K562 (cell line): ENCODE results near the gene GPR108. TPM values are rescaled to one million over a fixed set of nuclear protein-coding genes. Genes with fewer than 3 reads are reported as not detected.

Source experiments
- CHD2 ChIP-seq: IDR thresholded peaks from 2 replicates; pipeline ENCODE4 v1.6.1; 2011; ENCODE audit warnings: low read depth, low read length
- E2F5 ChIP-seq: sonication (generic); formaldehyde crosslinking; IDR thresholded peaks from 2 replicates; pipeline ENCODE4 v1.8.0; 2022; ENCODE audit warnings: mild to moderate bottlenecking, missing genetic modification reagents
- FOXA1 ChIP-seq: fragments of 450-650 bp; IDR thresholded peaks from 2 replicates; pipeline ENCODE4 v1.6.1; 2016; ENCODE audit warnings: mild to moderate bottlenecking, borderline replicate concordance
- FUS ChIP-seq: fragments of 200-400 bp; formaldehyde crosslinking; optimal IDR thresholded peaks from 2 replicates; pipeline ENCODE3; 2017; ENCODE audit warnings: low read depth, low read length
- HOMEZ ChIP-seq: fragments of 250-450 bp; sonication (Bioruptor Pico); IDR thresholded peaks from 2 replicates; pipeline ENCODE4 v1.4.0; 2020; ENCODE audit warnings: mild to moderate bottlenecking, moderate library complexity
- KAT8 ChIP-seq: fragments of 450-650 bp; IDR thresholded peaks from 2 replicates; pipeline ENCODE4 v1.6.1; 2016; ENCODE audit warnings: low read depth, mild to moderate bottlenecking
- LEF1 ChIP-seq: fragments of 450-650 bp; IDR thresholded peaks from 2 replicates; pipeline ENCODE4 v1.6.1; 2016; ENCODE audit warnings: mild to moderate bottlenecking
- MED1 ChIP-seq: sonication (generic); formaldehyde crosslinking; IDR thresholded peaks from 2 replicates; pipeline ENCODE4 v1.8.1; 2023; ENCODE audit warnings: missing genetic modification reagents, borderline replicate concordance
- NR3C1 ChIP-seq: sonication (generic); formaldehyde crosslinking; IDR thresholded peaks from 2 replicates; pipeline ENCODE4 v1.8.1; 2022; ENCODE audit warnings: missing genetic modification reagents
- RCOR1 ChIP-seq, 2 experiments: IDR thresholded peaks; 2 replicates each; pipeline ENCODE4 v1.6.1; 2012; ENCODE audit warnings: low read depth in 2 of 2, low read length in 2 of 2, borderline replicate concordance in 1 of 2, improper control_type of control experiment in 1 of 2
- SMARCA5 ChIP-seq: fragments of 450-650 bp; IDR thresholded peaks from 2 replicates; pipeline ENCODE4 v1.6.1; 2016
- STAT5B ChIP-seq: fragments of 250-450 bp; sonication (Bioruptor Pico); IDR thresholded peaks from 2 replicates; pipeline ENCODE4 v1.8.0; 2021; ENCODE audit warnings: mild to moderate bottlenecking, inconsistent platforms
- STAT6 ChIP-seq: sonication (generic); formaldehyde crosslinking; IDR thresholded peaks from 2 replicates; pipeline ENCODE4 v1.8.1; 2023; ENCODE audit warnings: mild to moderate bottlenecking, missing genetic modification reagents
- XRCC5 ChIP-seq: fragments of 200-400 bp; formaldehyde crosslinking; IDR thresholded peaks from 2 replicates; pipeline ENCODE4 v1.6.1; 2017; ENCODE audit warnings: low read depth, mild to moderate bottlenecking, low read length
- YBX1 ChIP-seq: fragments of 450-650 bp; IDR thresholded peaks from 2 replicates; pipeline ENCODE4 v1.7.1; 2016; ENCODE audit warnings: mild to moderate bottlenecking
- ZEB2 ChIP-seq: fragments of 450-650 bp; IDR thresholded peaks from 2 replicates; pipeline ENCODE4 v1.6.1; 2016
- ZFP1 ChIP-seq: fragments of 450-650 bp; formaldehyde crosslinking; IDR thresholded peaks from 2 replicates; pipeline ENCODE4 v1.4.0; 2020; ENCODE audit warnings: mild to moderate bottlenecking, mixed read lengths
- ZNF384 ChIP-seq: IDR thresholded peaks from 2 replicates; pipeline ENCODE4 v1.6.1; 2012; ENCODE audit warnings: low read depth, low read length, improper control_type of control experiment
- ZNF551 ChIP-seq: fragments of 250-450 bp; sonication (Bioruptor Pico); IDR thresholded peaks from 2 replicates; pipeline ENCODE4 v1.5.0; 2021; ENCODE audit warnings: mild to moderate bottlenecking, moderate library complexity
- polyA plus RNA-seq, 8 experiments: library from polyadenylated mRNA; depleted of rRNA in 4 of 8; stranded (reverse) in 5 of 8; unstranded in 3 of 8; fragments of >200 nt; fragmentation: Nextera tagmentation in 2 of 8; fragmentation: Illumina TruSeq in 1 of 8; extraction: Ambion mirVana in 2 of 8; extraction: Trizol in 1 of 8; gene quantifications; 2 replicates each; pipeline versions ENCODE4 v1.2.1 to v1.2.3, GENCODE V29; 2011 to 2014; ENCODE audit warnings: inconsistent platforms in 1 of 8, missing spikeins in 1 of 8
- total RNA-seq, 7 experiments: library from RNA; depleted of rRNA in 6 of 7; stranded (reverse); fragments of >200 nt in 6 of 7; fragmentation: Illumina TruSeq in 2 of 7; extraction: Trizol in 2 of 7; gene quantifications; 2 replicates each; pipeline versions ENCODE4 v1.2.1 to v1.2.3, GENCODE V29; 2011 to 2021; ENCODE audit warnings: low replicate concordance in 1 of 7

Gene GPR108
- total and polyA plus RNA-seq, 9 of the 15 experiments (the other 6 are each of a cell fraction or from before 2014, with no cell fraction given), result 2.4 to 33.2 (median 24.4) TPM

- TF ChIP-seq E2F5 (CRISPR knock-in tag) (0 out of 2 replicates have a peak, but pooled peaks have one; percentile 54), MED1 (CRISPR knock-in tag) (no peak), LEF1 (no peak), CHD2 (no peak), ZEB2 (0 out of 2 replicates have a peak, but pooled peaks have one; percentile 15), FUS (no peak), STAT6 (no peak), ZNF551 (CRISPR knock-in tag) (no peak), RCOR1 (IDR thresholded peaks at IDR 0.05; ENCODE audit: borderline replicate concordance in 1 of 2, low read depth in 2 of 2, low read length in 2 of 2) (peak in 1 of 2 experiments; percentile 50; a peak in 1 of 4 replicates), ZNF384 (no peak), YBX1 (no peak), KAT8 (no peak), FOXA1 (no peak), NR3C1 (CRISPR knock-in tag) (no peak), HOMEZ (CRISPR knock-in tag) (no peak), SMARCA5 (peak; percentile 79), STAT5B (CRISPR knock-in tag) (no peak), ZFP1 (no peak), XRCC5 (0 out of 2 replicates have a peak, but pooled peaks have one; percentile 70)
Measured at GRCh38 chr19:6737873-6738786, 750 bp upstream of the GPR108 start (continued).
